Gastrocnemius medialis (tissue), 4 donors: ENCODE results near the gene RHOC. TPM values are rescaled to one million over a fixed set of nuclear protein-coding genes. Genes with fewer than 3 reads are reported as not detected.

ENCODE experiments used
- ATAC-seq, 2 donors: fragments of 150-250 bp; one replicate each; pipeline ENCODE4 v1.9.1; 2016
- DNase-seq, 2 donors: peaks; one replicate each; pipeline ENCODE4 v3.0.0-alpha.2; 2019
- H3K27ac ChIP-seq, 4 donors: fragments of 200-600 bp; sonication (generic); 1 replicate in 1 of 4; 2 replicates in 3 of 4; pipeline ENCODE4 v1.5.1; 2016 to 2018; ENCODE audit warnings: mild to moderate bottlenecking in 2 of 4, moderate library complexity in 1 of 4
- H3K27me3 ChIP-seq, 3 donors: fragments of 200-600 bp; sonication (generic) in 2 of 3; 1 replicate in 1 of 3; 2 replicates in 2 of 3; pipeline versions ENCODE4 v1.5.1 to v1.6.0; 2016 to 2019; ENCODE audit warnings: mild to moderate bottlenecking in 1 of 3, moderate library complexity in 1 of 3
- H3K36me3 ChIP-seq, 2 donors: fragments of 200-600 bp; sonication (generic) in 1 of 2; one replicate each; pipeline ENCODE4 v1.5.1; 2017 to 2018
- H3K4me1 ChIP-seq, 2 donors: fragments of 200-600 bp; sonication (generic) in 1 of 2; one replicate each; pipeline ENCODE4 v1.5.1; 2016 to 2017; ENCODE audit warnings: mild to moderate bottlenecking in 2 of 2
- H3K4me3 ChIP-seq, 4 donors: fragments of 200-600 bp; sonication (generic) in 3 of 4; 1 replicate in 1 of 4; 2 replicates in 3 of 4; pipeline ENCODE4 v1.5.1; 2016 to 2019; ENCODE audit warnings: mild to moderate bottlenecking in 2 of 4
- H3K9me3 ChIP-seq, 3 donors: fragments of 200-600 bp; sonication (generic) in 2 of 3; 1 replicate in 1 of 3; 2 replicates in 2 of 3; pipeline ENCODE4 v1.5.1; 2016 to 2019
- POLR2A ChIP-seq, 2 donors: fragments of 450-650 bp; IDR thresholded peaks; one replicate each; pipeline ENCODE4 v1.6.1; 2017; ENCODE audit warnings: antibody characterized with exemption in 2 of 2, mild to moderate bottlenecking in 2 of 2, moderate library complexity in 2 of 2
- in situ Hi-C, 4 donors: fragments of 200-750 bp; cut with MboI; loops; one replicate each; pipeline versions ENCODE4 v1.15.0 to v1.8.0; 2017; ENCODE audit warnings: low sequenced_read_pairs in 4 of 4
- intact Hi-C: fragments of 100-400 bp; cut with DNase I; formaldehyde crosslinking; loops from one replicate; pipeline ENCODE4 v1.15.1; 2023; ENCODE audit warnings: low total_unique reads
- total RNA-seq, 4 donors: library from RNA; depleted of rRNA; stranded (reverse); fragments of >200 nt; gene quantifications; one replicate each; pipeline versions ENCODE4 v1.1.0 to v1.2.3, GENCODE V29; 2016
- TF ChIP-seq, protein P1 (sequence below), 5 experiments: fragments of 450-650 bp in 3 of 5; fragments of 200-600 bp in 2 of 5; sonication (generic) in 2 of 5; IDR thresholded peaks in 4 of 5; conservative IDR thresholded peaks in 1 of 5; 1 replicate in 4 of 5; 2 replicates in 1 of 5; pipeline ENCODE4 v1.5.1; 2016 to 2019; ENCODE audit warnings: antibody characterized with exemption in 5 of 5, mild to moderate bottlenecking in 3 of 5, moderate library complexity in 3 of 5

The RHOC gene
- total RNA-seq, 4 donors from 2014 or later: 33.1 to 86.5 (median 64.3) TPM

DNA sequence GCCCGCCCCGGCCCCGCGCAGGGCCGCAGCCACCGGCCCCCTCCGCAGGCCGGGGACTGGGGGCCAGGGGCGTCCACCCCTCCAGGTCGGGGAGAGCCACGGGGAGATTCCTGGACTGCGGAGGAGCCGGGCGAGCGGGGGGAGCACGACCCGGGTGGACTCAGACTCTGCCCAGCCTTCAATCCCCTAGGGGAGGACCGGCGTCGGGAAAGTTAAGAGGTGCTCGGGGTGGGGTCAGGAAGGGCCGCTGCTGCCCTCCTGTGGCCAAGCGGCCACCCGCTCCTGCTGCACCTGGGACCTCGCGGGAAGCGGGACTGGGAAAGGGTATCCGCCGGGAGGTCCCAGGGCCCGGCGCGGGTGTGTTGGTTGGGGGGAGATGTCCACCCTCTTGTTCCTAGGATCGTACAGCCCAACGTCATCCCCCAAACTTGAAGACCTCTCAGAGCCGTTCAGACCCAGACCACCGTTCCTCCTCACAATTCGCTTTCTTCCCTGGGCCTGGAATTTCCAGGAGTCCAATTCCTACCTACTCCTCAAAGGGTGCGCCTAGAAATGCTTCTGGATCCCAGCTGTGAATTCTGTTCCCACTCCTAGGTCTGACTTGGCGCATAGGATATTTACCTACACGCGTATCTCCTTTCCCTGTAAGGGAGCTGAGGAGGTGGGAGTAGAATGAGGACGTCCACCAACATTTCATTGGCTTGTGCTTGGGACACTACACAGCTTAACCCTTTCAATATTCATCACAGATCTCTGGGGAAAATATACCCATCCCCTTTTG lies 484 bp upstream of the RHOC start:
- Histone ChIP-seq H3K4me3 (peak overlapping the region; percentile 82 to 87 (median 84)), H3K4me1 (peaks cover 13 to 20% of the 10 kb centered on the region in 2 donors), H3K36me3 (peaks cover 0 to 13% of the 10 kb centered on the region in 2 donors), H3K9me3 (no peaks in the 10 kb centered on the region), H3K27me3 (no peaks in the 10 kb centered on the region), H3K27ac (peak overlapping the region; percentile 85 to 94 (median 90))
- in situ Hi-C loops: loop anchor here (5.0 to 25.0 kb wide), 7 partner anchors 83 to 680 kb away; partner anchors contain the start of genes CTTNBP2NL (in 3 of the 4), CAPZA1 (in 1 of the 4), MAGI3 (in 1 of the 4) and ST7L (in 1 of the 4)
- intact Hi-C loops: loop anchor here (2.0 kb wide), 3 partner anchors 89 to 317 kb away; partner anchors contain the start of genes CAPZA1 and ST7L
- TF ChIP-seq, protein P1, sequence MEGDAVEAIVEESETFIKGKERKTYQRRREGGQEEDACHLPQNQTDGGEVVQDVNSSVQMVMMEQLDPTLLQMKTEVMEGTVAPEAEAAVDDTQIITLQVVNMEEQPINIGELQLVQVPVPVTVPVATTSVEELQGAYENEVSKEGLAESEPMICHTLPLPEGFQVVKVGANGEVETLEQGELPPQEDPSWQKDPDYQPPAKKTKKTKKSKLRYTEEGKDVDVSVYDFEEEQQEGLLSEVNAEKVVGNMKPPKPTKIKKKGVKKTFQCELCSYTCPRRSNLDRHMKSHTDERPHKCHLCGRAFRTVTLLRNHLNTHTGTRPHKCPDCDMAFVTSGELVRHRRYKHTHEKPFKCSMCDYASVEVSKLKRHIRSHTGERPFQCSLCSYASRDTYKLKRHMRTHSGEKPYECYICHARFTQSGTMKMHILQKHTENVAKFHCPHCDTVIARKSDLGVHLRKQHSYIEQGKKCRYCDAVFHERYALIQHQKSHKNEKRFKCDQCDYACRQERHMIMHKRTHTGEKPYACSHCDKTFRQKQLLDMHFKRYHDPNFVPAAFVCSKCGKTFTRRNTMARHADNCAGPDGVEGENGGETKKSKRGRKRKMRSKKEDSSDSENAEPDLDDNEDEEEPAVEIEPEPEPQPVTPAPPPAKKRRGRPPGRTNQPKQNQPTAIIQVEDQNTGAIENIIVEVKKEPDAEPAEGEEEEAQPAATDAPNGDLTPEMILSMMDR (IDR thresholded peaks at IDR 0.05 in 4 of 5, conservative IDR thresholded peaks at IDR 0.05 in 1 of 5): peak; percentile 87 to 97 (median 95)
- no peak for TF ChIP-seq POLR2A (IDR thresholded peaks at IDR 0.05)
- DNase-seq (peak; percentile 70 to 86), ATAC-seq (peak; percentile 83 to 86)

DNA sequence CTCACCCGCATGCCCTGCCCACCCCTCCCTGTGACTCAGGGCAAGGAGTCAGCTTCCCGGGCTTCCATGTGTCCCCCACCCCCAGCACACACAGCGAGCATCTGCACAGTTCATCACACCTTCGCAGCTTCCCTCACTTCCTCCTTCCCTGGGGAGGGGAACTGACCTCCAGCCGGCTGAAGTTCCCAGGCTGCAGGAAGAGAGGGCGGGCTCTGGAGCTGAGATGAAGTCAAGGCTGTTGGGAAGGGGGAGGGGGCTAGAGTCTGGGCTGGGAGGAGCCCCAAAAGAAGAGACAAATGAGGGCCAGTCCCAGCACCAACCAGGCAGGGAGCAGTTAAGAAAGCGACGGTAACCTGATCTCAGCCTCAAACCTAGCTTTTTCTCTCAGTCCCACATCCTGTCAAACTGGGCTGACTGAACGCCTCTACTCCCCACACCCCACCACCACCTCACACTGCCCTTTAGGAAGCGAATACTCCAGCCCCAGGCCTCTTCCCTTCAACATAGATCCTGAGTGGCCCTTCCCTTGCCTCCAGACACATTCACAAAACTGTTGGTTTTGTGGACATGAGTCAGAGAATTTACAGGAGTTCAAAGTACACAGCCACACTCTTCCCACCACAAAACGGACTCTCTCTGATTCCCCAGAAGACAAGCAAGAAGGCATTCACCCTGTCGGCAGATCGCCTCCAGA lies 1.8 kb downstream of the RHOC start:
- peaks cover 0 to 14% of the 10 kb centered on the region in 2 donors for H3K36me3 ChIP-seq
- in situ Hi-C loops (loop anchor here (5.0 to 25.0 kb wide), 7 partner anchors 80 to 682 kb away; partner anchors contain the start of genes CTTNBP2NL (in 3 of the 4), CAPZA1 (in 1 of the 4), MAGI3 (in 1 of the 4) and ST7L (in 1 of the 4)), intact Hi-C loops (no loop called here)
- H3K4me1 ChIP-seq: peaks cover 33% of the 10 kb centered on the region in 2 donors
- no peaks in the 10 kb centered on the region for H3K27me3 ChIP-seq
- ATAC-seq (peak; percentile 25 to 59), DNase-seq (peak; percentile 65 to 81)
- H3K4me3 ChIP-seq: peak overlapping the region; percentile 46 to 87 (median 67)
- peak overlapping the region; percentile 85 to 94 (median 90) for H3K27ac ChIP-seq
- TF ChIP-seq POLR2A (IDR thresholded peaks at IDR 0.05): peak; percentile 60 to 83
- TF ChIP-seq, protein P1 (IDR thresholded peaks at IDR 0.05 in 4 of 5, conservative IDR thresholded peaks at IDR 0.05 in 1 of 5): no peak
- H3K9me3 ChIP-seq: no peaks in the 10 kb centered on the region

DNA sequence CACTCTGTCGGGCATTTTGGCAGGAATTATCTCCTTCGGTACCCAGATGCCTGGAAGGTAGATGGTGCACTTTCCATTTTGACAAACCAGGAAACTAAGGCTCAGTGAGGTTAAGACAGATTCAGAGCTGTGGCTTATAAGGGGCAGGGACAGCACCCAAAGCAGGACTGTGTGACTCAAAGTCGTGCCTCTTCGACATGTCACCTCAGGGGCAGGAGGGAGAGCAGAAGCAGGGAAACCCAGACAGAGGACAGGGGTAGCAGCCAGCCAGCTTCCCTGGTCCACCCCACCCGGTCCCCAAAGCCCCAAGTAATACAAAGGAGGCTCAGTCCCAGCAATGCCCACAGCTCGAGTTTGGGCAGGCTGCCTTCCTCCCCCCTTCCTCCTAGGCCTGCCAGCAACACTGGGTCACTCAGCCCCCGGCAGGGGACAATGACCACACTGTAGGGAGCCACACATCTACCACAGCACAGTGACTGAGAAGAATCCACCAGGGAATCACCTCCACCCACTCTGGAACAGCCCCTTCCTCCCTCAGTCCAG lies 2.5 kb downstream of the RHOC start:
- Histone ChIP-seq H3K27me3 (no peaks in the 10 kb centered on the region), H3K36me3 (peaks cover 0 to 14% of the 10 kb centered on the region in 2 donors), H3K27ac (peak overlapping the region; percentile 85 to 94 (median 90)), H3K4me1 (peaks cover 40% of the 10 kb centered on the region in 2 donors), H3K4me3 (peak overlapping the region; percentile 6 to 87 (median 25)), H3K9me3 (no peaks in the 10 kb centered on the region)
- DNase-seq (no peak), ATAC-seq (no peak)
- TF ChIP-seq, protein P1 (IDR thresholded peaks at IDR 0.05 in 4 of 5, conservative IDR thresholded peaks at IDR 0.05 in 1 of 5): no peak
- no peak for TF ChIP-seq POLR2A (IDR thresholded peaks at IDR 0.05)
- intact Hi-C loops (no loop called here), in situ Hi-C loops (loop anchor here in 3 of 4 donors (10.0 to 25.0 kb wide), 4 partner anchors 80 to 683 kb away; partner anchors contain the start of genes CTTNBP2NL (in 3 of the 3) and MAGI3 (in 1 of the 3))

DNA sequence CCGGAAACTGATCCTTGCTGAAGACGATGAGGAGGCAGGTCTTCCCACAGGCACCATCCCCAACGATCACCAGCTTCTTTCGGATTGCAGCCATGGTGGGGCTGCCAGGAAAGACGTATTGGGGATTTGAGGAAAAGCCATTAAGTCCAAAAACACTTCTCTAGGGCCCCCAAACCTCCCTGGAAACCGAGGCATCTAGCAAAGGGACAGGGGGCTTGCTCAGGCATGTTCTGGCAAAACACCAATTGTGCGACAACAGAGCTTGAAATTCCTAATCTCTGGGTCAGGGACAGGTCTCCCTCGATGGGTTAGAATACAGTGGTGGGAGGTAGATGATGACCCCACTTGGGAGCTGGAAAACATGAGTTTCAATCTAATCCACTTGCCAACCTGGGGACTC lies 3.2 kb downstream of the RHOC start:
- DNase-seq: no peak
- Histone ChIP-seq H3K4me3 (no peak overlapping the region), H3K9me3 (no peaks in the 10 kb centered on the region), H3K4me1 (peaks cover 47% of the 10 kb centered on the region in 2 donors), H3K27ac (peak overlapping the region; percentile 85 to 94 (median 90)), H3K36me3 (peaks cover 0 to 14% of the 10 kb centered on the region in 2 donors), H3K27me3 (no peaks in the 10 kb centered on the region)
- TF ChIP-seq, protein P1 (IDR thresholded peaks at IDR 0.05 in 4 of 5, conservative IDR thresholded peaks at IDR 0.05 in 1 of 5): no peak
- no peak for TF ChIP-seq POLR2A (IDR thresholded peaks at IDR 0.05)
- ATAC-seq: no peak
- in situ Hi-C loops (loop anchor here in 3 of 4 donors (10.0 to 25.0 kb wide), 4 partner anchors 79 to 684 kb away; partner anchors contain the start of genes CTTNBP2NL (in 3 of the 3) and MAGI3 (in 1 of the 3)), intact Hi-C loops (no loop called here)
